ENCODE data around the gene PHLDB2.

The PHLDB2 gene

DNA sequence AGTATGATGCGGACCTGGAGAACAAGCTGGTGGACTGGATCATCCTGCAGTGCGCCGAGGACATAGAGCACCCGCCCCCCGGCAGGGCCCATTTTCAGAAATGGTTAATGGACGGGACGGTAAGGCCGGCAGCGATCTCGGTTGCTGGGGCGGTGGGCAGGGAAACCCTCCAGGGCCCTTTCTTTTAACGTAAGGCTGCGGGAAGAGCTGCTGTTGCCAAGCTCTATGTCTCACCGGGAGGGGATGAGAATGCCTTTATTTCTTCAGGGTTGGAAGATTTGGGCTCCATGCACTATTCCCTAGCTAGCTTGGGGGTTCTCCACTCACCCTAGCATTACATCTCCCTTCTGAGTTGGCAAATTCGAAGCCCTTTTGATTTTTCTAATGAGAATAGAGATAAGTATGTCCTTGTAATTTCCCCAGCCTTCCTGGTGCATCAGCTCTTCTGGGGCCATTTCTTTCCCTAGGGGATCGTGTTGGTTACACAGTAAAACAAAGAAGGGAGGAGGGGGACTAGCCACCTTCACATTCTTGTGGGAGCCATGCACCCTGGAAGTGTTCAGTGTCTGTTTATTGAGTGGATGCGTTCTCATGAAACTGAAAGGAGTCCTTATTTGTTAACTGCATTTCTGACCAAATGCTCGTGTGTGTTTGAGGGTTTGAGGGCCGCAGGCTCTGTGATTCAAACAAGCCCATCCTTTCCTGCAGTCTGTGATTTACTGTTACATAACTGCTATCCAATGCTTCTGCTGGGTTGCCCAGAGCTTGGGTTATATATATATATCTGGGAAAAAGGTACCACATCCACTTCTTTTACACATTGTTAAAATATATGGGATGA lies 140.6 kb downstream of the PHLDB2 start:
- DNase-seq (ENCODE audit: low read depth): no peak

DNA sequence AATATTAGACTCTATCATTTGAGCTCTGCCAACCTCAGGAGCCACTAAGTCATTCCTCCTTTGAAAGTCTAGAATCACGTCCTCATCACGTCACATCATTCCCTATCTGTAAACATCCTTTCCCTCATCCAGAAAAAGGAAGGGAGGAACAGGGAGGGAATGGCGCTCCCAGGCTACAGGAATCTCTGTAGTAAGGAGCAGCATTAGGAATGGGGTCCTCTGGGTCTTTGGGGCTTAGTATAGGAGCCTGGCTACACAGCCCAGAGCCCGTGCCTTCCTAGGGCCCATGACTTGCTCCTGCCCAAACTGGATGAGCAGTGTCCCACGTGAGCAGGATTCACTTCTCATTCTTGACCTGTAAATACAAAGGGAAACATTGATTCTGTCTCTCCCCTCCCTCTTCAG lies 141.3 kb downstream of the PHLDB2 start:
- no peak for DNase-seq (ENCODE audit: low read depth)

DNA sequence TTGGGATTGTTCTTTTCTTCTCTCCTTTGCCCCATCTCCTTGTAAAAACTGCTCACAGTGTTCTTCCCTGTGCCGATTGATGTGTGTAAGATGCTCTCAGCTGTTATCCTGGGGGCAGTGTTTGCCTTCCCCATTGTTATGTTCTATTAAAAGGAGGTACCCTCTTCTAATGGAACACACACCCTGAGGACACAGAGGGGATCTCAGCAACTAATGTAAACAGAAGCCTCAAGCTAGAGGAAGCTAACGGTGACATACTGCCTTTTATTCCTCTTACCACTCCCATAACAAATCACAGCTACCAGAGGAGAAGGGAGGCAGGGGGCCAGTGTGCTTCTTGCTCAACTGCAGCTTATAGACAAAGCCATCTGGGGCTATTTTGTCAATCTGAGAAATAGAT lies 141.9 kb downstream of the PHLDB2 start:
- DNase-seq (ENCODE audit: low read depth): no peak

DNA sequence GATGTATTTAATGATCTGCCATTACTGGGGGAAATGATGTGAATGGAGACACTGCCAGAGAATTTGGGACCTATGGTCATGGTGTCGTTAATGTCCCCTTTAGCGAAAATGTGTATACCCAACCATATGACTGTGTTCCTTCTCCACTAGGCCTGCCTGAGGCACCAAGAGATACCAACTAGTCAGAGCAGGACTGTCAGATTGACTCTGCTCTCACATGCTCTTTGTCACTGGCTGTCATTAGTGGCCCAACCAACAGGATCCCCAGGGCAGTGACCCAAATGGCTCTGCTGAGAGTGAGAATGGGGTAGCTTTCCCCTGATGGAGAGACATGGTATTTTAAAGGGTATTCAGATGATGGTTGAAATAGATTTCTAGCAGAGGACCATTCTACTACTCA lies 142.5 kb downstream of the PHLDB2 start:
- DNase-seq (ENCODE audit: low read depth): no peak

DNA sequence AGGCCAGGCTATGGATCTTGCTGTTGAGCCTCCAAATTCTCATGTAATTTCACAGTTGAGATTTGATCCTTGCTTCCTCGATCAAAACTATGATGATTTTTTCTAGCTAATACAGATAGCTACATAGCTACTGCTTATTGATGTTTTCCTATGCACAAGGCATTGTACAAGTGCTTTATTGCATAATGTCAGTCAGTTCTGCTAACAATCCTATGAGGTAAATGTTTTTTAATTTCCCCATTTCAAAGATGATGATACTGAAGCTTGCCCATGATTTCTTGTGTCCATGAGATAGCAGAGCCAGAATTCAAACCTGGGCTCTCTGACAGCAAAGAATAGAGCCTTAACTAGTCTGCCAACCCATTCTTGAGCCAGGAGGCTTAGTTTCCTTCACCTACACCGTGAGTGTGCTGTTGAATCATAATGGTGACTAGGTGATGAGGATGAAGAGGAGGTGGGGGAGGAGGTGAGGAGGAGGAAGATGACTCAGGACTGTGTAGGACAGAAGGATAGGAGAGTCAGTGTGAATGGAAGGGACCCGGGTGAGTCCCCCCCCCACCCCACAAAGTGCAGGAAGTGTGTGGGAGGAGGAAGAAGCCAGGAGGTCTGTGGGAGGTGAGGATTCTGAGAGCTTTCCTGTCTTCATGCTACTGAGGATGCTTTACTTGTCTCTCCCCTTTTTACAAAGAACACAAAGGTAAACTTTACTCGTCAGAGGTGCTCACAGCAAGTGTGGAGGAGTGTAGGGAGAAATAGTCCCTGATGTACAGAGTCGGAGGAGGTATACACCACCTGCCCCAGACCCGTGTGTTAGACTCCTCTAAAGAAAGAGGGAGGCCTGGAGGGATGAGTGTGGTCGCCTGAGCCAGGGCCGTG lies 143.3 kb downstream of the PHLDB2 start:
- peak; percentile 30 for DNase-seq (ENCODE audit: low read depth)

DNA sequence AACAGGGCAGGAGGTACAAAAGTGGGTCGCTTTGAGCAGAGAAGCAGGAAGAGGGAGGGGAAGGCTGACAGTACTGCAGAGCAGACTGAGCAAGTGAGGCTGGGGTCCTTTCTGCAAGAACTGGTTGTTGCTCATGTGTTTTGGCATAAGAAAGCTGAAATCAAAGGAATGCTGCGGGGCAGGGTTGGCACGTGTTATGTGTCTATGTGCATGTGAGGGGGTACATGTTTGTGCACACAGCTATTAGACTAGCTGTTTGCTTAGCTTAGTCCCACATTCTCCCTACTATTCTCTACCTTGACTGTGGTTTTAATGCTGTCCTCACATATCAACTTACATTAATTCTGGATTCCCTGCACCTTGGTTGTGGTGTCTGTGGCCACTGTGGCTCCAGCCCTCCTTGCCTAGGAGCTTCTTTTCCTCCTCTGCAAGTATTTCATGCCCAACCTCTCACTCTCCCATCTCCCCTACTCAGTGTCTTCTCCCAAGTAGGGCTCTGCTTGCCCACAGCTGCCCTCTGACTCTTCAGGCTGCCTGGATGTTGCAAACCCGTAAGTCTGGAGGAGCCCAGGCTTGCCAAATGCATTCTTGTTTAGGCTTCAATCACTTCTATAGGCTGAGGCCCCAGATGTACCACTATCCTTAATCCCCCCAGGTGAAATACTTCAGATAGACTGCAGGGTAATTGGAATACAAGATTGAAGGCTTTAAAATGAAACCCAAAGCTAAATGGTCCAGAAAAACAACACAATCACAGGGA lies 144.4 kb downstream of the PHLDB2 start:
- DNase-seq (ENCODE audit: low read depth): no peak

DNA sequence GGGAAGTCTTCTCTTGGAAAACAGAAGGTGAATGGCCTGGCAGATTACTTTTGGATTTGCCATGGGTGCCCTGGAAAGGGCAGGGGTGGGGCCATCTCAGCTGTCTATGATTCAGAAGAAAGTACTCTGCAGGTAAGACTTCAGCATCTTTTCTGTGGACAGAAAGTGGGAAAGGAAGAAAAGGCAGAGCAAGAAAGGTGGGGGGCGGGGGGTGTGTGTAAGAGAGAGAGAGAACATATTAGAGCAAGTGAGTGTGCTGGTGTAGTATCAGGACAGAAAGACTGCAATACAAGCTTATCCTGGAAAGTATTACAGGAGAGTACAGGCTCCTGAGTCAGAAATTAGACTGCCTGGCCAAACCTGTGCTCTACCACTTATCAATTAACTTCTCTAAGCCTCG lies 145.1 kb downstream of the PHLDB2 start:
- no peak for DNase-seq (ENCODE audit: low read depth)

DNA sequence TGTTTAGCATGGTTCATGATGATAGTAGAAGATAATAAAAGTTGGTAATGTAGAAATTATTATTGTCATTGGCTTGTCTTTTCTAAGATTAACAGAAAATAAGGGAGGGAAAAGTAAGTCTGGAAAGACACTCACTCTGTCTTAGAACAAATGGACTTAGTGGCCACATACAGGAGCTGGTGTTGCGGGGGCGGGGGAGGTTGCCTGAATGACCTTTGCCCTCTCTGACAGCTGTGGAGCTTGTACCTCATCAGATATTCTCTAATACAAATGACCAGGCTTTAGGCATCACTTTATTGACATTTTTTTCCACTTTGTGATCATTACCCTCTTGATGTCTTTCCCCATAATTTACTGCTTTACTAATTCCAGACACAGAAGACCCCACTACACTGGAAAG lies 145.6 kb downstream of the PHLDB2 start:
- no peak for DNase-seq (ENCODE audit: low read depth)

DNA sequence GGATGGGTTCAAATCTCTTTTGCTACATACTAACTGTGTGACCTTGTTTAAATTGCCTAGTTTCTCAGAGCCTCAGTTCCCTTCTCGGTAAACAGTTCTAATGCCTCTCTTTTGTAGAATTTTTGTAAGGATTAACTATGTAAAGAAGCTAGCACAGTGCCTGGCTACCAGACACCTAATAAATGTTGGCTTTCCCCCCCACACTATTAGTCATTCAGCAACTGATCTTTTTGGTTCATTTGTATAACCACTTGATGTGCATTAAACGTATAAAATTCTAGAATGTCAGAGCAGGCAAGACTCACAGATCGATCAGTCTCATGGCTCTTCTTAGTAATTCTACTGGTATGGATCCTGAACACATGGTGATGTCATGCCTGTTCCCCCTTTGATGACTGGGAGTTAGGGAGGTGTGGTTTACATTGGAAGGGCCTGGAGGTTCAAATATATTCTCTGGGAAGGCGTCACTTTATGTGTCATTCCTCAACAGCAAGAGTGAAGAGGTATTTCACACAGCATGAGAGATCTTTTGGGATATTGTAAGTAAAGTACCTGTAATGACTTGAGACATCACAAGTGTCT lies 146.1 kb downstream of the PHLDB2 start:
- DNase-seq (ENCODE audit: low read depth): no peak

DNA sequence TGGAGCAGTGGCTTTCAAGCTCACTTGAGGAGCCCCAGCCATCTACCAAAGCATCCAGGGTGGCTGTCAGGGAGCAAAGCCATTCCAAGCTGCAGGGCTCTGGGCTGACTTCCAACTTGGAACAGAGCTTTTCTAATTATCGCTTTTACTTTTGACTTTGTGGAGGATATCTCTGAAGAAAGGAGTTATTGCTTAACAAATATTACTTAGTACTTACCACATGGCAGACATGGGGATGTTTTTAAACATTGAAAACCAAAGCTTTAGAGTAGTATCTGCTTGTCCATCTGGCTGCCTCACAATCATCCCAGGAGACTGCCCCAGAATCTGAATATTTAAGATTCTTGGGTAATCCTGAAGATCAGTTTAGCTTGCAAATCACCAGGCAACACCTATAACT lies 148.6 kb downstream of the PHLDB2 start:
- no peak for DNase-seq (ENCODE audit: low read depth)

DNA sequence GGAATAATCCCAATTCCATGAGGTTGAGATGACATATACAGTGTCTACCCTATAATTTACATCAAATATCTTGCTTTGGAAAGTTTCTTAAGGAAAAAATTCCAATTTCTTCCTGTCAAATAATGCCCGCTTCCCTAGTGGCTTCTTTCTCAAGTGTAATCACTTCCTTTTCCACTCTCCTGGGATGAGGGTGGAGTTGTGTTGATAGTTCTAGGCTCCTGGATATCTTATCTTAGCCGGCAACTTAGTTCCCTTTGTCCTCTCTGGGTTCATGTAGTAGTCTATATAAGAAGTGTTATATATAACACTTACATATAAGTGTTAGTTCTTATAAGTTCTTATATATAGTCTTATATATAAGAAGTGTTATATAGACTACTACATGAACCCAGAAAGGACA lies 150.6 kb downstream of the PHLDB2 start:
- DNase-seq (ENCODE audit: low read depth): no peak

DNA sequence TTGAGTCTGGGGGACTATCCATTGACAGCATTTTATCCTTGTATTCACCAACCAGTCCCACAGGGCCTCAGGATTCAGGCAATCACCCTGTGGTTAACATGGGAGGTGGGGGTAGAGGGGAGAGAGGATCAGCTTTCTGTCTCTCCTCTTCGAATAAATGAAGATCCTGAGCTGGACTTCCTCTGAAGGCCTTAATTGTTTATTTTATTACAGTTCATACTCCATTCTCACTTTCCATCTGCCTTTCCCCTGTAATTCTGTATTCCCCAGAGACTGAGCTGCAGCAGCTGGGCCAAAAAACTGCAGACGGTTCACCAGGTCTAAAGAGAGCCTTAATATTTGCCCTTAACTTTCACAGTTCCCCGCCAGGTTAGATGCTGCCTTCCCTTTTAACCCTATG lies 151.6 kb downstream of the PHLDB2 start:
- no peak for DNase-seq (ENCODE audit: low read depth)

DNA sequence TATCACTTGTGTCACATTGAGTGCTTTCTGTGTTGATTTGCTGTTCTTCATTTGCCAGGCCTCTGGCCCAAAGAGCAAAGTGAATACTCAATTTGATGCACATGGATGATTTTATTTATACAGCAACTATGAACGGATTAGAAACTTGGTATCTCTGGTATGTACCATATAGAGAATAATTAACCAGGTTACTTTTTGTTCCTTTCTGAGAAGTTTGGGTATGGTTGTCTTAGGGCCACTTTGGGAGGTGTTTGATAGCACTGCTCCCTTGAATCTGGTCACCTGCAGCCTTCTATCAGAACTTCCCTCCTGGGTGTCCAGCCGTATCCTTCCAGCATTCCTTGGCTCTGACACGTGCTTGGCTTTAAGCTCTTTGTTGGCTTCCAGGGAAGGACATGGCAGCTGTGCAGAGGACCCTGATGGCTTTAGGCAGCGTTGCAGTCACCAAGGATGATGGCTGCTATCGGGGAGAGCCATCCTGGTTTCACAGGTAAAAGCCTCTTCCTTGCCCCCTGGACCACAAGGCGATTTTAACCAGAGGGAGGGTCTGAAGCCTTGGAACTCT lies 152.4 kb downstream of the PHLDB2 start:
- DNase-seq (ENCODE audit: low read depth): no peak

DNA sequence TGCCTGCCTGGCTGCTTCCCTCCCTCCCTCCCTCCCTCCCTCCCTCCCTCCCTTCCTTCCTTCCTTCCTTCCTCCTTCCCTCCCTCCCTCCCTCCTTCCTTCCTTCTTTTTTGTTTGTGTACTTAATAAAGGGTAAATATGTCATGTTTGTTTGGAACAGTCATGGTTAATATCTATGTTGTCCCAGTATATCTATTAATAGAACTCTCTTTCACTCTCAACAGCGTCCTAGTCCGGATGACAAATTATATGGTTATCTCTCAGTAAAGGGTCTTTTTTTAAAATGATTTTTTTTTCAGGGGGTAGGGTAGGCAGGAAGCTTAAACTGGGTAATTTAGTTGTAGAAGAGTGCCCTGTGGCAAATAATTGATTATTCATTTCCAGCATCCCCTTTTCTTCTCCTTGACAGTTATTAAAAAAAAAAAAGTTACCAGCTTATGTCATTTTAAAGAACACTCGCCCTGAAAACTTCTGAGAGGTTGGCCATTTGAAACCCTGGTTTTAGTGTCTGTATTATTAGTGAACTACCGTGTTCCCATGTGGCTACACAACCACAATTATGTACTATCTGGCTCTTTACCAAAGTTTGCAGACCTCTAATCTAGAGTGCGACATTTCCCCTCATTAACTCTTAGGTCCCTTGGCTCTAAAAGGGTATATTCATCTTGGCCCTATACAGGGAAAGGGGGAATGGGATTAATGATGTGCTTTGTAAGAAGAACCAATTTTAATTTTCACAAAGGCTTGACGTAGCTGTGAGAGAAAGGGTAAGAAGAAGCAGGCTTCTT lies 153.3 kb downstream of the PHLDB2 start:
- DNase-seq (ENCODE audit: low read depth): no peak

DNA sequence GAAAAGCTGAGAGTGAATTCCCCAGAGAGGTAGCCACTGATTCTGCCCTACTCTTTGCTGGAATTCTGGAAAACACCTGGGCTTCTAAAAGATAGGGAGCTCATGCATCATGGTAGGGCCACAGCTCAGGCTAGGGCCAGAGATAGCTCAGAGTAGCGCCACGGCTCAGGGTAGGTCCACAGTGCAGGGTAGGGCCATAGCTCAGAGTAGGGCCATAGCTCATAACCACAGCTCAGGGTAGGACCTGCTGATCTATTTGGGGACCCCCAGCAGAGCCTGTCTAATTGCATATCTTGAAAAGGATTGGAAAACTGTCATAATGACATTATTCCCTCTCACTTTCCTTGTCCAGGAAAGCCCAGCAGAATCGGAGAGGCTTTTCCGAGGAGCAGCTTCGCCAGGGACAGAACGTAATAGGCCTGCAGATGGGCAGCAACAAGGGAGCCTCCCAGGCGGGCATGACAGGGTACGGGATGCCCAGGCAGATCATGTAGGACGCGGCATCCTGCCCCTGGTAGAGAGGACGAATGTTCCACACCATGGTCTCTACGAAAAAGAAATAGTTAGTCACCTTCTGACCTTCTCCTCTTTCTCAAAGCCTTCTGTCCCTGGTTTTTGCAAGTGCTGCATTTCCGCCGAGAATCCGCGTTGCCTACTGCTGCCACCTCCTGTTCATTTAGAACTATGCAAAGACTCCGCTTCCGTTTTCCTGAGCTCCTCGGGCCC lies 154.2 kb downstream of the PHLDB2 start:
- DNase-seq (ENCODE audit: low read depth): no peak

DNA sequence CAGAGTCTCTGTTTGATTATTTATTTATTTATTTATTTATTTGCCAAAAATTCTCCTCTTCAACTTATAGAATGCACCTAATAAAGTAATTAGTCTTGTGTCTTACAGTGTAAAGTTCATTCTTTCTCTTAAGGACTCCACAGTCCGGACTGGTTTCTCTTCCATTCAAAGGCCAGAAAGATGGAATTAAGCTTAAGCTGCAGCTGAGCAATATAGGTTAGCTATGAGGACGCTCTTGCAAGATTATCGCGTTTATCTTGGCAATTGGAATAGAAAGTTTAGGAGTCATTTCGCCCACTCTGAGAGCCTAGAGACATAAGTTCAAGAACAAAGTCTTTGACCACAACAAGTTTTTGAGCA lies 154.7 kb downstream of the PHLDB2 start:
- DNase-seq (ENCODE audit: low read depth): no peak

DNA sequence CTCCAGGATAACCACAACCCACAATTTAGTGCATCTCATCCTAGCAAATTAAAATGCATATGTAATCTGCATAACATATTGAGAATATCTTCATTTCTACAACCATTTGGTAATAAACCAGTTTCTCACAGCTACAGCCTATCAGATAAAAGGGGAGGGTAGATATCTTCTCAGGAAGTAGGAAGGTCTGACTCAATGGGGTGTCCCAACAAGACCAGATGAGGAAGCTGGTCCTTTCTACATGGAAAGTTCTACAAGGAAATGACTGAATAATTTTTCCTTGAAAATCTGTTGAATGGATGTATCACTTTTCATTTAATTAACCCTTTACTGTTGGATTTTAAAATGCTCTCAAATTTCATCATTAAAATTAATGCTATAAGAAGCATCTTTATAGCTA lies 158.0 kb downstream of the PHLDB2 start:
- DNase-seq (ENCODE audit: low read depth): no peak

DNA sequence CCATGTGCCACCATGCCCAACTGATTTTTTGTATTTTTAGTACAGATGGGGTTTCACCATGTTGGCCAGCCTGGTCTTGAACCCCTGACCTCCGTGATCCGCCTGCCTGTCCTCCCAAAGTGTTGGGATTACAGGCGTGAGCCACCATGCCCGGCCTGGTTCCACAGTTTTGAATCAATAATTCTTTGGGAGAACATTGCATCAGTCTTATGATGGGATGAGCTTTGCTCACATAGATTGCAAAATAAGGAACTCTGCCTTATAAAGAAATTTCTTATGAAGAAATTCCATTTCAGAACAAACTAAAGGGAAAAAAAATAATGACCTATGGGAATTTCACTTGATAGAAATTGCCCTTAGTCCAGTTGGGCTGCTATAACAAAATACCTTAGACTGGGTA lies 159.6 kb downstream of the PHLDB2 start:
- no peak for DNase-seq (ENCODE audit: low read depth)

DNA sequence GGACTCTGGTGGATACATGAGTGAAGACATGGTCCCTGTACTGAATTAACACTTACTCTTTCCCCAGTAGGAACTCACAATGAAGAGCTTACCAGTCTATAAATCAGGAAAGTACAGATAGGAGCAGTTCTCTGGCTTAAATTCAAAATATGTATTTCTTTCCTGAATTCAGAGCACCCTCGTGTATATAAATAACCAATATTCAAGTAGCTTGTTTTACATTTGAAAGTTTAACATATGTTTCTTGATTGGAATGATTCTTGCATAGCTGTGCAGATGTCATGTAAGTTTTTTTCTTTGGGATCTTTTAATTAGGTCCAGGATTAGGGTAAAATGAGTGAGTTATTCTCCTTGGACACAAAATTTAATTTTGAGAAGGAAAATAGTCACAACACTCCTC lies 160.7 kb downstream of the PHLDB2 start:
- DNase-seq (ENCODE audit: low read depth): no peak

DNA sequence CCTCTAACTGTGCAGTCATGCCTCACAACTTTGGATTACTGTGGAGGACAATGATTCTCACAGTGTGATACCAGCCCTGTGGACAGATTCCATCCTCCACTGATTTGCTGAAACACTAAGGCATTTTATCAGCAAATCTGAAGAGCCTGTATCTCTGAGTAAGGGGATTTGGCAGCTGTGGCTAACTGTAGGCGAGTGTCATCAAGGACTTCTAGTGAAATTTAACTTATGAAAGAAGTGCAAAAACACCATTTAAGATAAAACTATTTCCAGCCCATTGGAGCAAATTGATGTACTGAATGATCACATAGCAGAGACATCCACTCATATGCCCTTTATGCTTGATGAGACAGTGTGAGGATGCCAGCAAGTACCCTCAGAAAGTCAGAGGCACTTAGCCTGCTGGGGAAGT lies 161.6 kb downstream of the PHLDB2 start:
- no peak for DNase-seq (ENCODE audit: low read depth)

Data from stimulated activated CD8-positive, alpha-beta memory T cell treated with anti-CD3 and anti-CD28 coated beads, Interleukin-4, amount 100 ng/mL, for 24 hours (primary cell).